ENCODE results near the gene NT5C3A.

- no peak for TF ChIP-seq CTCF (conservative IDR thresholded peaks at IDR 0.05; ENCODE audit: low read depth, low read length)
- TF ChIP-seq EZH2 (IDR thresholded peaks at IDR 0.05; ENCODE audit: borderline replicate concordance, low read depth, low read length, poor library complexity, severe bottlenecking): no peak
Observed at GRCh38 chr7:33062023-33062781, at the start of gene NT5C3A.

Data from A673 (cell line).